Sigmoid colon (tissue), 4 donors: ENCODE measurements around the gene CTAGE4.
"Not testable (repeated sequence)": the region's sequence is repeated elsewhere in the genome, so short reads cannot be mapped to it uniquely, and the experiment has no call there.

Experiments used
- POLR2AphosphoS5 ChIP-seq, 4 donors: sonication (generic); formaldehyde crosslinking; IDR thresholded peaks; one replicate each; pipeline ENCODE4 v1.6.1; 2017; ENCODE audit warnings: antibody characterized with exemption in 4 of 4
- TF ChIP-seq, protein P1 (sequence below), 4 experiments: fragments of 450-650 bp in 3 of 4; fragments of 200-600 bp in 1 of 4; IDR thresholded peaks; one replicate each; pipeline ENCODE4 v1.5.1; 2016 to 2019; ENCODE audit warnings: antibody characterized with exemption in 4 of 4, mild to moderate bottlenecking in 3 of 4, moderate library complexity in 2 of 4

DNA sequence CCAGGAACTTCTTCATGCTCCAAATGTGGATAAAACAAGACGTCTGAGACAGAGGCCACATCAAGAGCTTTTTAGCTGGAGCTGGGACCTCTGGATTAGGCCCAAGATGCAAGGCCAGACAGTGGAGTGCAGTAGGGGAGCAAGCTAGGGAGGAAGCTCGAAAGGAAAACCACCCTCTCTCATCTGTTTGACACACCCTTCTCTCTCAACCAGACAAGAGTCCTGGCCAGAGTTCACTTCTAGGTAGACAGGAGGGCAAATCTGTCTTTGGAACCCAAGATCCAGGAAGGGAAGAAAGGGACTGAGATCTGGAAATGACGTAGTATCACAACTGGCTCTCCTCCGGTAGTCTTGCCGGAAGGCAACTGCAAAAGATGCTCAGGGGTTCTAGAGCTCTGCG is 11.2 kb downstream of the CTAGE4 start:
- TF ChIP-seq, protein P1, sequence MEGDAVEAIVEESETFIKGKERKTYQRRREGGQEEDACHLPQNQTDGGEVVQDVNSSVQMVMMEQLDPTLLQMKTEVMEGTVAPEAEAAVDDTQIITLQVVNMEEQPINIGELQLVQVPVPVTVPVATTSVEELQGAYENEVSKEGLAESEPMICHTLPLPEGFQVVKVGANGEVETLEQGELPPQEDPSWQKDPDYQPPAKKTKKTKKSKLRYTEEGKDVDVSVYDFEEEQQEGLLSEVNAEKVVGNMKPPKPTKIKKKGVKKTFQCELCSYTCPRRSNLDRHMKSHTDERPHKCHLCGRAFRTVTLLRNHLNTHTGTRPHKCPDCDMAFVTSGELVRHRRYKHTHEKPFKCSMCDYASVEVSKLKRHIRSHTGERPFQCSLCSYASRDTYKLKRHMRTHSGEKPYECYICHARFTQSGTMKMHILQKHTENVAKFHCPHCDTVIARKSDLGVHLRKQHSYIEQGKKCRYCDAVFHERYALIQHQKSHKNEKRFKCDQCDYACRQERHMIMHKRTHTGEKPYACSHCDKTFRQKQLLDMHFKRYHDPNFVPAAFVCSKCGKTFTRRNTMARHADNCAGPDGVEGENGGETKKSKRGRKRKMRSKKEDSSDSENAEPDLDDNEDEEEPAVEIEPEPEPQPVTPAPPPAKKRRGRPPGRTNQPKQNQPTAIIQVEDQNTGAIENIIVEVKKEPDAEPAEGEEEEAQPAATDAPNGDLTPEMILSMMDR (IDR thresholded peaks at IDR 0.05): not testable (repeated sequence)
- TF ChIP-seq POLR2AphosphoS5 (IDR thresholded peaks at IDR 0.05): not testable (repeated sequence)
